ENCODE measurements around the gene RNF40. TPM values are rescaled to one million over a fixed set of nuclear protein-coding genes. Genes with fewer than 3 reads are reported as not detected.

The RNF40 gene
- polyA plus RNA-seq, 1 experiment: 82.4 TPM

DNA sequence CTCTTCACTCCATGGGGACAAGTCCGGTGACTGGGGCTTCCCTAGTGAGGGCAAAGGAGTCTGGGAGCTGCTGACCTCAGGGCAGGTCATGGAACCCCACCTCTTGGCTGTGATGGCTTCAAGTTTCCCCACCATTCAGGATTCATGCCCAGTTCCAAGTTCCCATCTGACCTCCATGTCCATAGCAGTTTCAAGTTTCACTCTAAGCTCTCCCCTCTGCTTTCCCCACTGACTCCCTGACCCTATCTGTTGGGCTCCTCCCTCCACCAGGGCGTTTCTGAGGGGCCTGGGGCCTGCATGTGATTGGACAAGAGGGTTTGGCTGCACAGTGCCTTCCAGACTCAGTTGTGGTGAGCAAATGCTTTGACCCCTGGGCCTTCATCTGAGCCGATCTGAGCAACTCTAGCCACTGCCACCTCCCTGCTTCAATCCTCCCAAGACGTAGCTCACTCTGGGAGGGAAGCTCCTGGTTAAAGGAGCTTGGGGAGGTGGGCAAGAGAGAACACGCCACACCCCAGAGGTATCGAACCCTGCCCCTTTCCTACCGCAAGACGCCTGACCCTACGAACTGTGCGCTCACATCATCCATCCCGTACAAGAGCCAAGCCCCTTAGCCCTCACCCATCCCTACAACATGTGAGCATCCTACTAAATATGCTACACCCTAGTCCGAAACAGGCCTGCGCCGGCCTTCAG, 16.6 kb downstream of the RNF40 start:
- POLR2A ChIA-PET: interaction anchor here (0.5 kb wide), 1 partner anchor 246 kb away, joined by 3 read pairs; no protein-coding TSS in a partner anchor
- TF ChIP-seq, protein P1, sequence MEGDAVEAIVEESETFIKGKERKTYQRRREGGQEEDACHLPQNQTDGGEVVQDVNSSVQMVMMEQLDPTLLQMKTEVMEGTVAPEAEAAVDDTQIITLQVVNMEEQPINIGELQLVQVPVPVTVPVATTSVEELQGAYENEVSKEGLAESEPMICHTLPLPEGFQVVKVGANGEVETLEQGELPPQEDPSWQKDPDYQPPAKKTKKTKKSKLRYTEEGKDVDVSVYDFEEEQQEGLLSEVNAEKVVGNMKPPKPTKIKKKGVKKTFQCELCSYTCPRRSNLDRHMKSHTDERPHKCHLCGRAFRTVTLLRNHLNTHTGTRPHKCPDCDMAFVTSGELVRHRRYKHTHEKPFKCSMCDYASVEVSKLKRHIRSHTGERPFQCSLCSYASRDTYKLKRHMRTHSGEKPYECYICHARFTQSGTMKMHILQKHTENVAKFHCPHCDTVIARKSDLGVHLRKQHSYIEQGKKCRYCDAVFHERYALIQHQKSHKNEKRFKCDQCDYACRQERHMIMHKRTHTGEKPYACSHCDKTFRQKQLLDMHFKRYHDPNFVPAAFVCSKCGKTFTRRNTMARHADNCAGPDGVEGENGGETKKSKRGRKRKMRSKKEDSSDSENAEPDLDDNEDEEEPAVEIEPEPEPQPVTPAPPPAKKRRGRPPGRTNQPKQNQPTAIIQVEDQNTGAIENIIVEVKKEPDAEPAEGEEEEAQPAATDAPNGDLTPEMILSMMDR (IDR thresholded peaks at IDR 0.05; ENCODE audit: insufficient read depth, low read depth, low read length): no peak
- H3K27me3 ChIP-seq (ENCODE audit: control insufficient read depth, insufficient read depth, low read length): no peaks in the 10 kb centered on the region
- CTCF ChIA-PET: interaction anchor here (1.0 to 1.1 kb wide), 2 partner anchors 16 to 36 kb away, joined by 3 to 5 read pairs; no protein-coding TSS in a partner anchor
- H3K36me3 ChIP-seq (ENCODE audit: control insufficient read depth, insufficient read depth, low read length): peaks cover 23% of the 10 kb centered on the region
- no peak for DNase-seq (ENCODE audit: low read depth)
- H3K4me3 ChIP-seq (ENCODE audit: low read depth, low read length): no peak overlapping the region

DNA sequence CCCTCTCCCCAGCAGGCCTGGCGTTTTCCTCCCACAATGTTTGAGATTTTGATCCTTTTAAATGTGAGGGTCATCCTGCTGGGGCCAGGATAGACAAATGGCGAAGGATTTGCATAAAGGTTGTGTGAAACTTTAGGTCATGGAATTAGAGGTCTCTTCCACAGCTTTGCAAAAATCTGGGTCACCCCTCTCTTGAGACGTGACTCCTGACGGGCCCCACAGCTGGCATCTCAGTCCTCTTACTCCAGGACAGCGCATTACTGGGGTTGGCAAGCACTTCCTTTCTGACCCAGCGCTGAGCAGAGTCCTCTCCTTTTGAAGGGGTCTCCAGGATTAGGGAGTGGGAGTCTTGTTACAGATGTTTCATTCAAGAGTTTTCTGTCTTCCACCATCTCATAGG, 17.5 kb downstream of the RNF40 start:
- POLR2A ChIA-PET: no interaction called here
- Histone ChIP-seq H3K27me3 (ENCODE audit: control insufficient read depth, insufficient read depth, low read length) (no peaks in the 10 kb centered on the region), H3K36me3 (ENCODE audit: control insufficient read depth, insufficient read depth, low read length) (peaks cover 24% of the 10 kb centered on the region), H3K4me3 (ENCODE audit: low read depth, low read length) (no peak overlapping the region)
- CTCF ChIA-PET: interaction anchor here (1.1 to 1.7 kb wide), 2 partner anchors 17 to 26 kb away, joined by 3 to 6 read pairs; no protein-coding TSS in a partner anchor
- TF ChIP-seq, protein P1 (IDR thresholded peaks at IDR 0.05; ENCODE audit: insufficient read depth, low read depth, low read length): no peak
- no peak for DNase-seq (ENCODE audit: low read depth)

DNA sequence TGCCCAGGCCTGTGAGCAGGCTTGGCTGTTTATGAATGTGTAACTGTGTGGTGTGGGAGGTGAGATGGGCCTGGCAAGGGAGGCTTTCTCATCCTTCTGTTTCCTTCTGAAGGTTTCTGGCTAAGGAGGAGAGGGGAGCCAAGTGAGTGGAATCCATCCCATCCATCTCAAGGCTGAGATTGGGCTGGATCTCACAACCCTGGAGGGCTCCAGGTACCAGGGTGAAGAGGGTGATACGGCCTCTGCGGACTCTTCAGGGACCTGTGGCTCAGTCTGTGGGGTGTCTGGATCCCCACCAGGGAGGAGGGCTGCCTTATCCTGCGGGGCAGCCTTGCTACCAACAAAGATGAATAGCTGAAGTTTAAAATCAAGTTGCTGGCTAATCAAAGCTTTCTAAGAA, 17.9 kb downstream of the RNF40 start:
- H3K4me3 ChIP-seq (ENCODE audit: low read depth, low read length): no peak overlapping the region
- no peaks in the 10 kb centered on the region for H3K27me3 ChIP-seq (ENCODE audit: control insufficient read depth, insufficient read depth, low read length)
- ChIA-PET POLR2A (interaction anchor here (0.8 kb wide), 1 partner anchor 116 kb away, joined by 5 read pairs; the partner anchor contains the start of gene CTF1), CTCF (interaction anchor here (1.7 kb wide), 1 partner anchor 25 kb away, joined by 6 read pairs; no protein-coding TSS in a partner anchor)
- TF ChIP-seq, protein P1 (IDR thresholded peaks at IDR 0.05; ENCODE audit: insufficient read depth, low read depth, low read length): no peak
- DNase-seq (ENCODE audit: low read depth): no peak
- H3K36me3 ChIP-seq (ENCODE audit: control insufficient read depth, insufficient read depth, low read length): peaks cover 24% of the 10 kb centered on the region

DNA sequence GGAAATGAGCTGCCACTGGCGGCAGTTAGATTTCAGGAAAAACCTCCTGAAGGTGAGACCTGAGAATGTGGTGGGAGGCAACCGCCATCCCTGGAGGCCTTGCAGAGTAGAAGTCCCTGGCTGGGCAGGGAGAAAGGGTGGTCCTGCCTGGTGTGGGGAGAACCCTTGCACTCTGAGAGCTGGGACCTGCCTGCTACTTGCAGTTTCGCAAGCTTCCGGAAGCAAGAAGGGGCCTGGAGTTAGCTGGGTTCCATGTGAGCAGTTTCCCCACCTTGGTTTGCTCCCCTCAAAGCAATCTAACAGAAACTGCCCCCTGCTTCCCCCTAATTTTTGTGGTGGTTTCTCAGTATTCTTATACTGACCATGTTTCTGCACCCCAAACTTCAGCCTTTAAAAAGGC, 18.4 kb downstream of the RNF40 start:
- Histone ChIP-seq H3K27me3 (ENCODE audit: control insufficient read depth, insufficient read depth, low read length) (no peaks in the 10 kb centered on the region), H3K36me3 (ENCODE audit: control insufficient read depth, insufficient read depth, low read length) (peaks cover 24% of the 10 kb centered on the region), H3K4me3 (ENCODE audit: low read depth, low read length) (no peak overlapping the region)
- CTCF ChIA-PET: interaction anchor here (1.7 kb wide), 1 partner anchor 25 kb away, joined by 6 read pairs; no protein-coding TSS in a partner anchor
- POLR2A ChIA-PET: interaction anchor here (0.8 kb wide), 1 partner anchor 116 kb away, joined by 5 read pairs; the partner anchor contains the start of gene CTF1
- no peak for DNase-seq (ENCODE audit: low read depth)
- TF ChIP-seq, protein P1 (IDR thresholded peaks at IDR 0.05; ENCODE audit: insufficient read depth, low read depth, low read length): no peak

DNA sequence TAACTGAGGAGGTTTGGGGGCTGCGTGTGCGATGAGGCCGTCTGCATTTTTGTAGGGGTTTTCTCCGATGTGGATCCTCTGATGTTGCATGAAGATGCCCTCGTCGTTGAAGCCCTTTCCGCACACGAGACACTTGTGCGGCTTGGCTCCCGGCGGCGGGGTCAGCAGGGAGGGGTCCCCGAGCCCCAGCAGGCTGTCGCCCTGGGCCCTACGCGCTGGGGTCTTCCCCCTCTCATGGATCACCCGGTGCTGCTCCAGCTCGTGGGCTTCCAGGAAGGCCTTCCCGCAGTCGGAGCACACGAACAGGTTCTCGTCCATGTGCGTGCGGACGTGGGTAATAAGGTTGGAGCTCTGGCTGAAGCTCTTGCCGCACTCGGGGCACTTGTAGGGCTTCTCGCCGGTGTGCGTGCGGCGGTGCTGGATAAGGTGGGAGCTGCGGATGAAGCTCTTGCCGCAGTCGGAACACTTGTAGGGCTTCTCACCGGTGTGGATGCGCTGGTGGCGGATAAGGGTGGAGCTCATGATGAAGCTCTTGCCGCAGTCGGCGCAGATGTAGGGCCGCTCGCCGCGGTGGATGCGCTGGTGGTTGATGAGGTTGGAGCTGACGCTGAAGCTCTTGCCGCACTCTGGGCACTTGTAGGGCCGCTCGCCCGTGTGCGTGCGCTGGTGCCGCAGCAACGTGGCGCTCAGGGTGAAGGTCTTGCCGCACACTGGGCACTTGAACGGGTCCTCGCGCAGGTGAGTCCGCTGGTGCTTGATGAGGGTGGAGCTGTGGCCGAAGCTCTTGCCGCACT, 20.6 kb downstream of the RNF40 start:
- TF ChIP-seq, protein P1 (IDR thresholded peaks at IDR 0.05; ENCODE audit: insufficient read depth, low read depth, low read length): no peak
- no peak for DNase-seq (ENCODE audit: low read depth)
- Histone ChIP-seq H3K36me3 (ENCODE audit: control insufficient read depth, insufficient read depth, low read length) (peaks cover 24% of the 10 kb centered on the region), H3K27me3 (ENCODE audit: control insufficient read depth, insufficient read depth, low read length) (no peaks in the 10 kb centered on the region), H3K4me3 (ENCODE audit: low read depth, low read length) (no peak overlapping the region)
- ChIA-PET CTCF (interaction anchor here (1.0 to 1.7 kb wide), 3 partner anchors 23 to 120 kb away, joined by 3 to 5 read pairs (median 4); no protein-coding TSS in a partner anchor), POLR2A (no interaction called here)

All from BJ (cell line).